H9 (cell line): ENCODE measurements around the gene GNPTAB. TPM values are rescaled to one million over a fixed set of nuclear protein-coding genes. Genes with fewer than 3 reads are reported as not detected.

Source experiments
- DNase-seq: peaks from one replicate; pipeline ENCODE4 v3.0.0-alpha.2; 2017
- H2AFZ ChIP-seq: one replicate; pipeline ENCODE4 v1.6.1; 2013; ENCODE audit warnings: mild to moderate bottlenecking, low read length, control low read depth, moderate library complexity
- H2AK5ac ChIP-seq: 2 replicates; pipeline ENCODE4 v1.6.1; 2013; ENCODE audit warnings: low read length, control low read depth, mixed read lengths; ENCODE audit not compliant: insufficient read length
- H2BK120ac ChIP-seq: one replicate; pipeline ENCODE4 v1.6.1; 2013; ENCODE audit warnings: low read depth, mild to moderate bottlenecking, low read length, control low read depth, inconsistent platforms; ENCODE audit not compliant: poor library complexity, severe bottlenecking
- H2BK12ac ChIP-seq: 2 replicates; pipeline ENCODE4 v1.6.1; 2013; ENCODE audit warnings: low read length, control low read depth, mixed read lengths, low read depth; ENCODE audit not compliant: insufficient read length
- H2BK15ac ChIP-seq: 2 replicates; pipeline ENCODE4 v1.6.1; 2013; ENCODE audit warnings: low read depth, low read length, control low read depth
- H2BK20ac ChIP-seq: one replicate; pipeline ENCODE4 v1.6.1; 2013; ENCODE audit warnings: low read depth, mild to moderate bottlenecking, low read length, control low read depth, inconsistent platforms; ENCODE audit not compliant: poor library complexity, severe bottlenecking
- H2BK5ac ChIP-seq: 2 replicates; pipeline ENCODE4 v1.6.1; 2013; ENCODE audit warnings: low read length, control low read depth, mixed read lengths; ENCODE audit not compliant: insufficient read length
- H3K14ac ChIP-seq: 2 replicates; pipeline ENCODE4 v1.6.1; 2013; ENCODE audit warnings: low read length, control low read depth; ENCODE audit not compliant: insufficient read depth
- H3K18ac ChIP-seq: 2 replicates; pipeline ENCODE4 v1.6.1; 2013; ENCODE audit warnings: low read depth, mild to moderate bottlenecking, mixed read lengths, low read length, control low read depth; ENCODE audit not compliant: insufficient read length
- H3K23ac ChIP-seq: 2 replicates; pipeline ENCODE4 v1.6.1; 2013; ENCODE audit warnings: low read length, control low read depth, mixed read lengths, low read depth; ENCODE audit not compliant: insufficient read length
- H3K23me2 ChIP-seq: 2 replicates; pipeline ENCODE4 v1.6.1; 2013; ENCODE audit warnings: low read depth, mild to moderate bottlenecking, mixed read lengths, low read length, control low read depth; ENCODE audit not compliant: insufficient read length, poor library complexity, severe bottlenecking
- H3K27ac ChIP-seq: 2 replicates; pipeline ENCODE4 v1.5.1; 2013; ENCODE audit warnings: low read length, control low read depth, mixed read lengths, low read depth; ENCODE audit not compliant: insufficient read length
- H3K27me3 ChIP-seq: 2 replicates; pipeline ENCODE4 v1.6.1; 2013; ENCODE audit warnings: low read length, control low read depth, inconsistent platforms; ENCODE audit not compliant: insufficient read depth
- H3K4ac ChIP-seq: 2 replicates; pipeline ENCODE4 v1.6.1; 2013; ENCODE audit warnings: low read depth, mild to moderate bottlenecking, control low read depth, inconsistent platforms, low read length, moderate library complexity
- H3K4me1 ChIP-seq: 2 replicates; pipeline ENCODE4 v1.6.1; 2013; ENCODE audit warnings: low read length, control low read depth, inconsistent platforms; ENCODE audit not compliant: insufficient read depth
- H3K4me2 ChIP-seq: 2 replicates; pipeline ENCODE4 v1.6.1; 2013; ENCODE audit warnings: low read length, control low read depth, mixed read lengths; ENCODE audit not compliant: insufficient read length, insufficient read depth
- H3K56ac ChIP-seq: 2 replicates; pipeline ENCODE4 v1.6.1; 2013; ENCODE audit warnings: low read depth, mild to moderate bottlenecking, mixed read lengths, low read length, control low read depth; ENCODE audit not compliant: insufficient read length
- H3K79me1 ChIP-seq: 2 replicates; pipeline ENCODE4 v1.6.1; 2013; ENCODE audit warnings: low read depth, mild to moderate bottlenecking, moderate library complexity, low read length, control low read depth, inconsistent platforms; ENCODE audit not compliant: insufficient read depth, poor library complexity, severe bottlenecking
- H3K79me2 ChIP-seq: 2 replicates; pipeline ENCODE4 v1.6.1; 2013; ENCODE audit warnings: low read length, control low read depth, inconsistent platforms; ENCODE audit not compliant: insufficient read depth
- H3K9ac ChIP-seq: 2 replicates; pipeline ENCODE4 v1.6.1; 2013; ENCODE audit warnings: low read length, control low read depth, mixed read lengths; ENCODE audit not compliant: insufficient read length; ENCODE audit errors: extremely low read depth
- H3K9me3 ChIP-seq: one replicate; pipeline ENCODE4 v1.6.1; 2013; ENCODE audit warnings: low read depth, low read length, inconsistent platforms; ENCODE audit not compliant: control insufficient read depth
- H3T11ph ChIP-seq: one replicate; pipeline ENCODE4 v1.6.1; 2013; ENCODE audit warnings: mild to moderate bottlenecking, low read length, control low read depth, inconsistent platforms
- H4K20me1 ChIP-seq: one replicate; pipeline ENCODE4 v1.6.1; 2013; ENCODE audit not compliant: control insufficient read depth, insufficient read length, insufficient read depth
- H4K5ac ChIP-seq: 2 replicates; pipeline ENCODE4 v1.6.1; 2013; ENCODE audit warnings: low read depth, mild to moderate bottlenecking, mixed read lengths, low read length, control low read depth; ENCODE audit not compliant: insufficient read length
- H4K8ac ChIP-seq: replicated peaks from 2 replicates; pipeline ENCODE4 v1.6.1; 2013; ENCODE audit warnings: low read length, control low read depth, mixed read lengths, low read depth; ENCODE audit not compliant: insufficient read length
- H4K91ac ChIP-seq: 2 replicates; pipeline ENCODE4 v1.6.1; 2013; ENCODE audit warnings: low read depth, mild to moderate bottlenecking, moderate library complexity, mixed read lengths, low read length, control low read depth; ENCODE audit not compliant: insufficient read length
- H3K27ac Mint-ChIP-seq, 3 experiments: 2 replicates in 2 of 3; 3 replicates in 1 of 3; pipeline ENCODE4 v1.8.0; 2020 to 2021; ENCODE audit warnings: mixed read lengths in 3 of 3, mild to moderate bottlenecking in 1 of 3, moderate library complexity in 1 of 3
- H3K27me3 Mint-ChIP-seq: 2 replicates; pipeline ENCODE4 v1.8.0; 2021; ENCODE audit warnings: low read depth, mild to moderate bottlenecking, moderate library complexity, mixed read lengths
- H3K36me3 Mint-ChIP-seq, 3 experiments: 2 replicates in 2 of 3; 3 replicates in 1 of 3; pipeline ENCODE4 v1.8.0; 2020 to 2021; ENCODE audit warnings: low read depth in 3 of 3, mixed read lengths in 3 of 3; ENCODE audit not compliant: insufficient read depth in 1 of 3
- H3K4me1 Mint-ChIP-seq, 2 experiments: 2 replicates each; pipeline ENCODE4 v1.8.0; 2020; ENCODE audit warnings: mixed read lengths in 2 of 2
- H3K4me3 Mint-ChIP-seq, 2 experiments: 2 replicates in 1 of 2; 3 replicates in 1 of 2; pipeline ENCODE4 v1.8.0; 2020 to 2021; ENCODE audit warnings: mild to moderate bottlenecking in 2 of 2, mixed read lengths in 2 of 2, moderate library complexity in 1 of 2
- H3K9me3 Mint-ChIP-seq, 2 experiments: 2 replicates in 1 of 2; 3 replicates in 1 of 2; pipeline ENCODE4 v1.8.0; 2020; ENCODE audit warnings: mild to moderate bottlenecking in 2 of 2, mixed read lengths in 2 of 2, moderate library complexity in 1 of 2
- CTCF ChIP-seq: fragments of 200-600 bp; sonication (generic); conservative IDR thresholded peaks from 3 replicates; pipeline ENCODE4 v1.8.0; 2021; ENCODE audit warnings: antibody characterized with exemption, mild to moderate bottlenecking
- WGBS: extraction: QIAGEN DNeasy Blood & Tissue Kit; methylation state at CpG from one replicate; pipeline ENCODE4 v1.1.7; 2013; ENCODE audit warnings: missing lambda C conversion rate, low lambda C conversion rate, mixed read lengths; ENCODE audit not compliant: insufficient read length; ENCODE audit errors: extremely low coverage; 5-methylcytosine and 5-hydroxymethylcytosine counted together
- total RNA-seq: library from RNA; stranded (reverse); gene quantifications from 2 replicates; pipeline ENCODE4 v1.2.1, GENCODE V29; 2021

GNPTAB gene
- total RNA-seq, 1 experiment from 2014 or later: 44.3 TPM

DNA sequence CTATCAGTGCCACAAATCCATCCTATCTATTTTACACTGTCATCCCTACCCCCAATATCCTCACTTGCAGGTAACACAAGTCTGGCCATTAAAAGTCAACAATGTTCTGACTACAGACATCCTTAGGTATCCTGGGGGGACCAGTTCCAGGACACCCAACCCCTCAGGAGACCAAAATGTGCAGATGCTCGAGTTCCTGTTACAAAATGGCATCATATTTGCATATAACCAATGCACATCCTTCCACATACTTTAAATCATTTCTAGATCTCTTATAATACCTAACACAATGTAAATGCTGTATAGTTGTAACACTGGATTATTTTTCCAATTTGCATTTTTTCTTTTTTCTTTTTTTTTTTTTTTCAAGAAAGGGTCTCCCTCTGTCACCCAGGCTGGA, 98.4 kb downstream of the GNPTAB start:
- no peak overlapping the region for H3K56ac ChIP-seq
- no peaks in the 10 kb centered on the region for H3K9me3 ChIP-seq
- no peak overlapping the region for H3K18ac ChIP-seq
- H3K4ac ChIP-seq: no peak overlapping the region
- Mint-ChIP-seq H3K27ac (no peak overlapping the region), H3K4me3 (no peak overlapping the region), H3K9me3 (no peaks in the 10 kb centered on the region), H3K4me1 (no peaks in the 10 kb centered on the region), H3K36me3 (no peaks in the 10 kb centered on the region), H3K27me3 (no peaks in the 10 kb centered on the region)
- H2BK5ac ChIP-seq: no peak overlapping the region
- no peak overlapping the region for H2BK12ac ChIP-seq
- H4K20me1 ChIP-seq: no peaks in the 10 kb centered on the region
- TF ChIP-seq CTCF: no peak
- H3K79me2 ChIP-seq: no peaks in the 10 kb centered on the region
- no peak for DNase-seq
- no peak overlapping the region for H3K23ac ChIP-seq
- H3K9ac ChIP-seq: no peak overlapping the region
- H3K23me2 ChIP-seq: no peaks in the 10 kb centered on the region
- no peak overlapping the region for H2BK120ac ChIP-seq
- H3K14ac ChIP-seq: no peak overlapping the region
- no CpG with 5 or more reads among the region's 1 CpG for WGBS
- no peaks in the 10 kb centered on the region for H3K79me1 ChIP-seq
- H2AK5ac ChIP-seq: no peak overlapping the region
- no peak overlapping the region for H4K8ac ChIP-seq
- H2AFZ ChIP-seq: no peak overlapping the region
- H4K5ac ChIP-seq: no peak overlapping the region
- no peak overlapping the region for H4K91ac ChIP-seq
- no peak overlapping the region for H3K4me2 ChIP-seq
- no peak overlapping the region for H3K27ac ChIP-seq
- no peak overlapping the region for H2BK15ac ChIP-seq
- H2BK20ac ChIP-seq: no peak overlapping the region
- no peaks in the 10 kb centered on the region for H3K4me1 ChIP-seq
- H3K27me3 ChIP-seq: no peaks in the 10 kb centered on the region
- H3T11ph ChIP-seq: no peak overlapping the region
